GM21526 (cell line): ENCODE results near the gene FAM193B.
"Not testable (repeated sequence)": the region's sequence is repeated elsewhere in the genome, so short reads cannot be mapped to it uniquely, and the experiment has no call there.

Source experiments
- ATAC-seq: cut with Tn5 transposase; IDR thresholded peaks from one replicate; pipeline ENCODE4 v1.9.1; 2021; ENCODE audit warnings: moderate library complexity; ENCODE audit not compliant: unreplicated experiment, low FRiP score

The FAM193B gene

DNA sequence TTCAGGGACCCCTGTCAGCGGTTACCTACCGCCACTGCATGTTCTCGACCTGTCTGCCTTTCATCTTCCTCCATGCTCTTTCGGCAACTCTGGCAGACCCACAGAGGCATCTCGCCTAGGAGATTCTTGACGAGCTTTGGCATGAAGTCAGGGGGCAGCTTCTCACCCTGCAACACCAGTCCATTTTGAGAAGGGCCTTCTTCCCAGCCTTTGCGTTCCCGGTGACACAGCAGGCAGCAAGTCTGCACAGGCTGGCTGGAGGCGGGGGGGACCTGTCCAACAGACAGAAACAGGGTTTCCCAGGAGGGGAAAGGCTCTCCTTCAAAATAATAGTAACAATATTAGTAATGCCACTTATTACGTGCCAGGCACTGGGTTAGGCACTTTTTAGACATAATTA, 15.5 kb downstream of the FAM193B start:
- no peak for ATAC-seq

DNA sequence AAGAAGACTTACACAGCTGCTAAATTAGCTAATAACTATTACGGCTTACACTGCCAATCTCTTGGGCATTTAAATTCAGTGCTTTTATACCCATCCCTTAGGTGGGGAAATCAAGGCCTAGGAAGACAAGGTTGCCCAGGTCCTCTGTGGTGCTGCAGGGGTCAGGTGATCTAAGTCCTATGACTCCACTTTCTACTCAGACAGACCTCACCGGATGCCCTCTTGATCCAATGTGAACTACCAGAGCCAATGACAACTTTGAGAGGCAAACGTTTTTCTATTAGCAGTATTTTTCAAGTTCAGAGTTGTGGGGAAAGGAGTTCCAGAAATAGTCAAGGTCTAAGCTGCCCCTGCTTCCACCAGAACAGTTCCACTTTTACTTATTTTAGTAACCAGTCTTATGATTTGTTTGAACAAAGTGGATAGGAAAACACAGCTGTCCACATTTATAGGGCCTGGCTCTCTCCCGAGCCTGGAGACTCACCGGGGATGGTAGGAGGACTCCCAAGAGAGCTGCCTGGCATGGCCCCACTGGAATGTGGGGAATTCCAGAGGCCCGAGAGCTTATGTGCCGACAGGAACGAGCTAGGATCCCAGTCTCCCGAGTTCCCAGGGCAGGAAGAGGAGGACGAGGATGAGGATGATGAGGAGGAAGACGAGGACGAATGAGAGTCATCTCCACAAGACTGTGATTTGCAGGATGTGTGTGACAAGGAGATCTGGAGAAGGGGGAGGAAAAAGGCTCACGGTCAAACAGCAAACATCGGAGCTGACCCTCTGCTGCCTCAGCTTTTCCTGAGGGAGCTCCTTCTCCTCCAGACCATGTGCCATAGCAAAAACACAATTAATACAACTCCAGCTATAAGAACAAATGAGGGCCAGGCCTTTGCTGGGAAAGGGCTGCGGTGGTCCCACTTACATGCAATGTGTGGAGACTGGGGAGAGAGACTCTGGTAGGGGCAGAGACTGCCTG, 16.7 kb downstream of the FAM193B start:
- ATAC-seq: no peak

DNA sequence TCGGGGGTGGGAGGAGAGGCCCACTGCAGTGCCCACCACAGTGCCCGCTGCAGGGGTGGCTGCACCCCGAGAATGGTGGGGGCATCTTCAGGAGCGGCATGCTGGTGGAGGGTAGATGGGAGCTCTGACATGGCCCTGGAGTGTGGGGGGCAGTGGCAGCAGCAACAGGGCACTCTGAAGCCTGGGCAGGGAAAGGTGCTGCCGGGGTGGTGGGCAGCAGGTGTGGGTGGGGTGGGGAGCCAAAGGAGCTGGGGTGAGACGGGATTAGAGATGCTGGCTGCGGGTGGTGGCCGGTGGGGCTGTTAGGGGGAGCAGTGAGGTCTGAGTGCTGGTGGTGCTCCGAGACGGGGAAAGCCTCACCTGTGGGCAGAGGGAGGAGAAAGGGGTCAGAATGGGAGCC, 18.0 kb downstream of the FAM193B start:
- no peak for ATAC-seq

DNA sequence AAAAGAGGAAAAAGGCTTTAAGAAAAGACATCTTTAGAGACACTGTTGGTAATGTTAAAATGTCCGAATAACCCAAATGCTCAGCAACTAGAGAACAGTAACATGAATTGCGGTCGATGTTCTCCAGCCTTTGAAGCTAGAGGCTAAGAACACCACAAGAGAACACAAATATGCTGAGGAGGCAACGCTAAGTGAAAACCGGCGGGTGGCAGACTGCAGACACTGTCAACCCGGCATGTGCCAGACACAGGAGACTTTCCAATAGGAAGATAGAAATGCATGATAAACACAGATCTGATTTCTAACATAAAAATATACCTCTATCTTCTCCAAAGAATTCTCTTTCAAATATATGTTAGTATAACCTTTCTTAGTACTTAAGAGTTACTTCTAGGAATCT, 19.2 kb downstream of the FAM193B start:
- no peak for ATAC-seq

DNA sequence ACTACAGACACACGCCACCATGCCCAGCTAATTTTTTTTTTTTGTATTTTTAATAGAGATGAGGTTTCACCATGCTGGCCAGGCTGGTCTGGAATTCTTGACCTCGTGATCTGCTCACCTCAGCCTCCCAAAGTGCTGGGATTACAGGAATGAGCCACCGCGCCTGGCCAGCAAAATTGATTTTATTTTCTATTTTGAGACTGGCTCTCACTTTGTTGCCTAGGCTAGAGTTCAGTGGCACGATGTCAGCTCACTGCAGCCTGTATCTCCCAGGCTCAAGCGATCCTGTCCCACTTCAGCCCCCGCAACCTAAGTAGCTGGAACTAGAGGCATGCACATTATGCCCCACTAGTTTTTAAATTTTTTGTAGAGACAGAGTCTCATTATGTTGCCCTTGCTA, 19.9 kb downstream of the FAM193B start:
- ATAC-seq: not testable (repeated sequence)

DNA sequence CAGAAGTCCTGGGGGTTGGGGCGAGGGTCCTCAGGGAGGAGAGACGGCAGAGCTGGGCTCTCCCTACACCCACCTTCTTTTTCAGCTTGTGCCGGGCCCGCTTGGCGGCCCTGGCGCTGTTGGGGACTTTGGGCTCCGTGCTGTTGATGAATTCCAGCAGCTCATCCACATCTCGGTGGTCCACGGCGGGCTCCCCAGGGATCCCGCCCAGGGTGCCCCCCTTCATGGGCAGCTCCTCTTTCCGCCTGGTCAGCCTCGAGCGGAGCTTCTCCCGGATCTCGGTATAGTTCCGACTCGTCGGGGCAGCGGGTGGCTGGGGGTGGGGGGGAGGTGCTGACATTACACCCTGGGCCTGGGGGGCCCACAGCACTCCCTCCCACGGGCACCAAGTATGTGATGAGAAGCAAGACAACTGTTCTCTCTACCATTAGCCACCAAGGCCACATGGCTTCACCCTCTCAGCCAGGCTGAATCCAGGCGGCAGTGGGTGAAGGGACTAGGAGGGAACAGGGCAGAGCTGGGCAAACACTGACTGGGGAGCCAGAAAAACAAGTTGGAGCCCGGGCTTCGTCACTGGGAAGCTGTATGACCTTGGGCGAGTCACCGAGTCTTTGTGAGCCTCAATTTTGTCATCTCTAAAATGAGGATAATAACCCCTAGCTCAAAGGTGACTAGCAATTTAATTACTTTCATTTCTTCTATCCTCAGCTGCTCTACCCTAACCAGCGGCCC, 23.0 kb downstream of the FAM193B start:
- no peak for ATAC-seq

DNA sequence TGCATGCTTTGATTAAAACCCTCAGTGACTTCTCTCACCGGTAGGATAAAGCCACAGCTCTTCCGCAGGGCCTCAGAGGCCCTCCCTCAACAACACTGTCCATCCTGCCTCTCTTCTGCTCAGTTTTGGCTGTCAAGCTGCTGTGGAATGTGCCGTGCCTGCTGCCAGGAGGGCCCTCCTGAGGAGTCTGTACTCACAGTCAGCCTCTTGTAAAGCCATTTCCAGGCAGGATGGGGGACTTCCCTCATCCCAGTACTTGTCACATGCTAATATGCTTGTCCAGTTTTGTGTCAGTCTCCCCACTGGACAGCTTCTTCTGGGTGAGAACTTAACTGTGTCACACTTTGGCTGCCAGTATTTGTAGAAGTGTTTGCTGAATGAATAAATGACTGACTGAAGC, 23.7 kb downstream of the FAM193B start:
- no peak for ATAC-seq

DNA sequence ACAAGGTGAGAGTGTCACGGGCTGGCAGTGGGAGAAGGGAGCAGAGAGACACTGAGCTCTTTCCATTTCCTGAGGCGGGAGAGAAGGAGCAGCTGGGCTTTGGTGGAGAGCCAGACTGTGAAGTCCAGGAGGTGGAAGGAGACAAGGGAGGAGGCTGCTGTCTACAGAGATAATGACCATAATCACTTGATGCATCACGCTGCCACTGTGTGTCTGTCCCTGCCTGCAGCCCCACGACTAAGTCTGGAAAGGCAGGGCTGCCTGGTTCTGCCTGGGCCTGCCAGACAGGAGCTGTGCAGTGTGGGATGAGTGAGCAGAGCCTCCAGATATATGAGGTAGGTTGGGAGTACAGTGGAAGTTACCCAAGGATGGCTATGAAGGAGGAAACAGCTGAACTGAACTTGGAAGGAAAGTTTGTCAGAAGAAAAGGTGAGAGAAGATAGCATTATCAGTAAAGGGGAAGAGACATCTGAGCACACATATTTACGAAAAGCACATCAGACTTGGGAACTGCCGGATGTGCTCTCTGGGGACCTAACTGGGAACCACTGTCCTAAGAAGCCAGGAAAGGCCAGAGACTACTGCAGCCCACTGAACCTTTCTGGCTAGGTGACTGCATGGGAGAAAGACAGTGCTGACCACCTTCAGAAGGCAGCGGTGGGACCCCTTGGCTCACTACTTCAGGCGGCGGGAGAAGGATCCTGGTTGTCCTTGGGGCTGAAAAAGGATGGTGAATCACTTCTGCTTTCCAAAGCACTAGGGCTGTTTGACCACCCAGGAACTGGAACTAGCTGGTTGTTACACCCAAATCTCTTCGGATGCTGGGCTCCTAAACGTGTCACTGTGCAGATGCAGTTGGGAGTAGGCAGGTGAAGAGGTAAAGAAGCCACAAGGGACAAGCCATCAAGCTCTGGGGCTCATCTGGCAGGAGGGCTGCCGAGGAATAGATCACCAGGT, 24.8 kb downstream of the FAM193B start:
- ATAC-seq: no peak

DNA sequence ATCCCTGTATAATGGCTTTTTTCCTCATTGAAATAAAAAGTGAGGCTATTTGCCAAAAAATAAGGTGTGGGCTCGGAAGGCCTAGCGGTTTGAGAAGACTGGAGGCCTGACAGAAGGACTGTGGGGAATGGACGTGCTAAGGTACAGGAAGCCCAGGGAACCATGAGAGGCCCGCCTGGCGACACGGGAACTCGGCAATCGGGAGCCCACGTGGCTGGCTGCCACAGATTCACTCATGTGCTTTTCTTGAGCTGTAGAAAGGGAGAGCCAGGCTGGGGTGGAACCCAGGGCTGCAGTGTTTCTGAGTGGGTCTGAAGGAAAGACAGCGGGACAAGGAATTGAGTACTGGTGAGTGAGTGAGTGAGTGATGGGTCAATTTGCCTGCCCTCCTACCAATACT, 25.7 kb downstream of the FAM193B start:
- ATAC-seq: no peak

DNA sequence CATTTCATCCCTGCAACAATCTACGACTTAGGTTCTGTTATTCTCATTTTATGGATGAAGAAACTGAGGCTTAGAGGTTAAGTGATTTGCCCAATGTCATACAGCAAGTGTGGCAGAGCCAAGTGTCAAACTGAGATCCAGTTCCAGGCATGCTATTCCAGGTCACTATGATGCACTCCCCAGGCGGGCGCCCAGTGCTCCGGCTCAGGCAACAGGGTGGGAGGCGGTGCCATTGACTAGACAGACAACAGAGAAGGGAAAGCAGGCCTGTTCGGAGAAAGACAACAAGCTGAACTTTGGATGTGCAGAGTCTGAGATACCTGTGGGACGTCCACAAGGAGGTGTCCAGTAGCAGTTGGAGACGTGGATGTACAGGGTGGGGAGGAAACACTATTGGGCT, 26.8 kb downstream of the FAM193B start:
- ATAC-seq: no peak

DNA sequence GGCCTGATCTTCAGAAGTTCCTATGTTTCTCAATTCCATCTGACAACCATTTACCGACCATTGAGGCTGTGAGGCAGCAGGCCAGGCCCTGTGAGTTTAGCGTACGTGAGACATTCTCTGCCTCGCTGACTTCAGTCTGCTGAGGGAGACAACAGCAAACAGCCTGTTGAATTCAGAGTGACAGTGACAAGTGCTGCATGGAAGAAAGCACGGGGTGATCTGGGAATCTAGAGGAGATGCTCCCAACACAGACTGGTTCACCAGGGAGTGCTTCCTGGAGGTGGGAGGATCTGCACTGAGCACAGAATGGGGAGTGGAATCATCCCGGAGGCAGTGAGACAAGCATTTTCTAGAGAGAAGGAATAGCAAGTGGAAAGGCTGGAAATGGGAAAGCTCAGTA, 27.6 kb downstream of the FAM193B start:
- ATAC-seq: no peak

DNA sequence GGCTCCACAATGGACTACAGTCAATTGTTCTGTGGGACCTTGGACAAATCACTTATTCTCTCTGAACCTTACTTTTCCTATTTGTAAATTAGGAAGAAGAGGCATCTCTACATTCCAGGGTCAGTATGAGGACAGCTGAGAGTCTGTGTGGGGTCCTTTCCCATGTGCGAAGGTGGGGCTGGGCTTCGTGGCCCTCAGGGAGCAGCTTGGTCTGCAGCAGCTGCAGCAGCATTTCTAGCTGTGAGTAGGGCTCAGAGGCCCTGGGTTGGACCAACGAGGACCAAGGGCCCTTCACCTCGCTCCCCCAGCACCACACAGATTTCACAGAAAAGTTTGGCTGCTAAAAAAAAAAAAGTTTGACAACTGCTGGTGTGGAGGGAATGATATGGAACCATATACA, 28.2 kb downstream of the FAM193B start:
- ATAC-seq: no peak

DNA sequence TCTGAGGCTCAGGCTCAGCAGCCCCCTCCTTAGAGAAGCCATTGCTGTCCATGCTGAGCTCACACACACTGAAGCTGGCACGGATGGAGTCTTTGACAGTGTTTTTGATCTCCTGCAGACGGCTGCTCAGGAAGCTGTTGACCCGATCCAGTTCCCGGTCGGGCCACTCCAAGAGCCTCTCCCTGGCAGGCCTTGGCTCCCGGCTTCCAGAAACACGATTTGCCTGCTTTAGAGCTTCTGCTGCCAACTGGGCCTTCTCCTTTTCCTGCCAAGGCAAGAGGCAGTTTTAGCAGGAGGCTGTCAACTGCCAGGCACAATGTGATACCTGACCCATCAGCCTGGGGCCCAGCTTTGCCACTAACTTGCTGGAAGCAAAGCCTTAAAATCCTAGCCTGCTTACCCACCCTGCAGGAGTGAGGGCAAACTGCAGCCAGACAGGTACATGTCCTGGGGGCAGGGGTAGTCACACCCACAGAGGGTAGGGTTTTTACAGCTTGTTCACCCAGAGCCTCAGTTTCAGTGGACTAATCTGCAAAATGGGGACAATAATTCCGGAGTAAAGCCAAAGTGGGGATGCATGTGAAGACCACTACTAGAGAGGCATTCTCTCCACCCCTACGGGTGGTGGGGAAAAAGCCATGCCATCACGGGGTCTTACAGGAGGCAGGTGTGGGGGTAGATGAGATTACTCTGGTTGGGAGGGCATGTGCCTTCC, 29.3 kb downstream of the FAM193B start:
- ATAC-seq: no peak

DNA sequence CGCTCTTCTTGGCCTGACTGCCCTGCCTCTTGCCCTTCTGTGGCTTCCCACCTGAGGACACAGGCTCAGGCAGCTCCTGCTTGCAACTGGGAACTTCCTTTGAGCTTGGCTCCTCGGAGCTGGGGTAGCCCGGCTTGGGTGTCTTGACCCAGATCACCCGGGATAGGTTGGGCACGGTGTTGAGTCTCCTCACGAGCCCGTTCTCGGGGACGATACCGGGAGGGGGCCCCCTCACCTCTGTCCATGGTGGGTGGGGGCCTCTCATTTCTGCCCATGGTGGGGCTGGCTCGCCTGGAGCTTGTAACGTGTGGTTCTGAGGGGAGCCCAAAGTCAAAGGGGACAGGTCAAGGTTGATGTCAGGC, 29.8 kb downstream of the FAM193B start:
- no peak for ATAC-seq

DNA sequence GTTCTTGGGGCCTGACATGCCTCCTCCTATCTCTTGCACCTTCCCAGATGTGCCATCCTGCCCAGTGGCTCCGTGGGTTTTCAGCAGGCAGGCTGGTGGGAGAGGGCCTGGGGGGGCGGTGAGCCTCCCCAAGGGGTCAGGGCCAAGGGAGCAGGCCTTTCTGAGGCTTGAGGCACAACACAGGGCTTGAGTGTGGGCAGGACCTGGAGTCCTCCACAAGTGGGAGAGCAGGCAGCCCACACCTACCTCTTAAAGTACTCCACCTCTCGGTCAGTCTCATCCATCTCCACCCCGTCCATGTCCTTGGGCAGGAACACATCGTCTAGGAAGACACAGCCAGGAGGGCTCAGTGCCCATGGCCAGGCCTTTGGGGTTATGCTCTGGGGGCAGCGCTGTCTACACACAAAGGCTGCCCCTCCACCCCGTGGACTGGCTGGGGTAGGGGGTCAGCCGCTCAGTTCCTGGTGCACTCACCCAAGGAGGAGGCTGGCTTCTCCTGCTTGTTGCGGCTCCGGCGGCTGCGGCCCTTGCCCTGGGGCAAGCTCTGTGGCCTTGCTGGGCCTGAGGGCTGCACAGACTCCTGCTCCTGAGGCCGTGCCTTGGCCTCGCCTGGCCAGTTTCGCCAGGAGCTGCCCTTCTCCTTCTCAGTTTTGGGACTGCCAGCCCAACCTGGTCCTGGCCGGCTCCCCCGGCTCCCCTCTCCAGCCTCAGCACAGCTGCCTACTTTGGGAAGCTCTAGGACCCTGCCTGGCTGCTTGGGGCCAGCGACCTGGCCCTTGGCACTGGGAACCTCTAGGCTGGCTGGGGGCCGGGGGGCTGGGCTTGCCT, 30.4 kb downstream of the FAM193B start:
- no peak for ATAC-seq

DNA sequence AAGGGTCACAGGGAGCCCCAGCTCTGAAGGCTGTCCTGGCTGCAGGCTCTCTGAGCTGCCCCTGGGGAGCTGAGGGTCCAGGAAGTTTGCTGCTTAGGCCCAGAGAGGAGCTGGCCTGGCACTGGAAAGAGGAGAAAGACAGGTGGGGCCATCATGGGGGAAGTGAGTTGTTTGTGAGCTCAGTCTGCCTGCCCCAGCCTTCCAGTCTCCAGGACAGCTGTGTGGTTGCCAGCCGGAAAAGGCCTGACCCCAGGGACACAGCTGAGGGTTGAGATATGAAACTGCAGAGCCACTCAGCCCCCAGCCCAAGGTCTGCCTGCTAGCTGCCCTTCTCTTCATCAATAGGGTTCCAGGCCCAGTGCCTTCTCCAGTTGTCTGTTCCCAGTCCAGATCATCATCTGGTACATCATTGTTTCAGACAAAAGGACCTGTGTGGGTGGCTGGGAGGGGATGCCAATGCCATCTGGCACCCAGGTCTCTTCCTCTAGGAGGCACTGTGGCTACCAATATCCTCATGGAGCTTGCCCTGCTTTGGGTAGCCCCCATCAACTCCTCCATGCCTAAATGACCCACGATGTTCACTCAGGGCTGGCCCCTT, 33.3 kb downstream of the FAM193B start:
- ATAC-seq: no peak

DNA sequence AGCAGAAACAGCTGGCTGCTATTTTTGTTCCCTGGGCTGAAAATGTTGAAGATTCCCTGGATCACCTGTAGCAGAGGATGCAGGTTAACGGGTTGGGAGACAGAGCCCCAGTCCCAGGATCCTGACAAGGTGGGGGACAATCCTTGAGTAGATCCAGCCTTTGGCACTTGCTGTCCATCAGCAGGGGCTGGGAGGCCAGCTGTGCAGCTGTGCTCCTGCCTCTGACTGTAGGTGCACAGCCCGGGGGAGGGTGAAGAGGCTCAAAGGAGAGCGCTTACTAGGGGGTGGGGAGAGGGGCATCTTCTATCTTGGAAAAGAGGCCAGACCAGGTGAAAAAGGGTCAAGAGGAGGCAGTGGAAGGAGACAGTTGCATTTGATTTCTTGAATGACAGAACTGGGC, 34.1 kb downstream of the FAM193B start:
- ATAC-seq: no peak

DNA sequence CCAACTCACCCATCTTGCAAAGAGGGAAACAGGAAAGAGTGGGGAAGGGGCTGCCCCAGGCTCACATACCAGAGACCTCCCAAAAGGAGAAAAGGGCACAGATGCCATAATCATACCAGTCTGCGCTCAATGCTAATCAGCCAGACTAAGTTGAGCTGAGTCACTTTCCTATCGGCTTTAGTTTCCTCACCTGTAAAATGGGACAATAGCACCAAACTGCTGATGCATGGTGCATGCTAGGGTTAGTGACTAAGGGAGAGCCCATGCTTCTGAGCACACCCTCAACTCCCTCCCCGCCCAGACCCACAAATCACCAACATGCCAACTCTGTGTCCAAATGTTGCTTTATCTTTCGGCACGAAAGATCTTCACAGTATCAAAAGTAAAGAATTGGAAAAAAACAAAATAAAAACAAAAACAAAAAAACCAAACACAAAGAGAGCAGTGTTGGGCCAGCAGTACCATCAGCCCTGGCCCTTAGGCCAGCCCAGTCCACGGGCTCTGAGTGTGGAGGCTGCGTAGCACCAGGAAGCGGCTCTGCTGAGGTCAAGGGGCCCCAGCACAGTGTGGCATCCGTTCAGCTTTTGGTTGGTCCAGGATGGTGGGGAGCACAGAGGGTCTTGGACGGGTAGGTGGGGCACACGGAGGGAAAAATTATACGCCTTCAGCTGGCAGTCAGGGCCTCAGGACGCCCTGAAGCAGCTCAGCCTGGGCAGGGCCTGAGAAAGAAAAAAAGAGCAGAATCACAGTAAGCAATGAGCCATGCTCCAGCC, 34.7 kb downstream of the FAM193B start:
- ATAC-seq: no peak
